SK-N-SH (cell line): ENCODE measurements around the gene TBC1D2. TPM values are rescaled to one million over a fixed set of nuclear protein-coding genes. Genes with fewer than 3 reads are reported as not detected.

ENCODE experiments used
- CTCF ChIA-PET: fragments of 300-600, 350-600 bp; formaldehyde crosslinking; extraction: SDS; loops from one replicate; lab custom pipeline; 2021; lab: Yijun Ruan, JAX
- POLR2A ChIA-PET: fragments of 350-600 bp; sonication (Branson Sonifier 250); formaldehyde crosslinking; extraction: SDS; loops from one replicate; lab custom pipeline; 2020; ENCODE audit warnings: antibody characterized with exemption, inconsistent platforms; lab: Yijun Ruan, JAX
- DNase-seq: peaks from one replicate; pipeline ENCODE4 v3.0.0; 2012
- H2AFZ ChIP-seq: fragments of 200-600 bp; sonication (generic); 2 replicates; pipeline ENCODE4 v1.8.1; 2016; ENCODE audit warnings: antibody characterized with exemption, mild to moderate bottlenecking, low read depth
- H3F3A ChIP-seq: fragments of 200-600 bp; sonication (generic); replicated peaks from 2 replicates; pipeline ENCODE3; 2016; ENCODE audit warnings: antibody characterized with exemption, mild to moderate bottlenecking; ENCODE audit not compliant: insufficient read depth
- H3K27ac ChIP-seq, 2 experiments: fragments of 200-500 bp in 1 of 2; fragments of 200-600 bp in 1 of 2; sonication (Bioruptor generic) in 1 of 2; sonication (generic), shearing (Covaris generic) in 1 of 2; 2 replicates each; pipeline versions ENCODE4 v1.5.1 to v1.6.1; 2014 to 2016; ENCODE audit warnings: low read depth in 2 of 2, inconsistent platforms in 1 of 2, low read length in 1 of 2, mild to moderate bottlenecking in 1 of 2, mixed read lengths in 1 of 2
- H3K27me3 ChIP-seq: fragments of 200-600 bp; sonication (generic), shearing (Covaris generic); 2 replicates; pipeline ENCODE4 v1.6.1; 2016; ENCODE audit warnings: mixed run types; ENCODE audit not compliant: insufficient read depth
- H3K36me3 ChIP-seq, 2 experiments: fragments of 200-500 bp in 1 of 2; fragments of 200-600 bp in 1 of 2; sonication (Bioruptor generic) in 1 of 2; sonication (generic) in 1 of 2; replicated peaks in 1 of 2; 2 replicates each; pipeline versions ENCODE3 to v1.5.1; 2014 to 2016; ENCODE audit warnings: low read length in 1 of 2, mild to moderate bottlenecking in 1 of 2; ENCODE audit not compliant: insufficient read depth in 2 of 2, control insufficient read depth in 1 of 2
- H3K4me1 ChIP-seq, 2 experiments: fragments of 200-500 bp in 1 of 2; fragments of 200-600 bp in 1 of 2; sonication (Bioruptor generic) in 1 of 2; sonication (generic), shearing (Covaris generic) in 1 of 2; 2 replicates each; pipeline versions ENCODE4 v1.5.1 to v1.6.1; 2014 to 2016; ENCODE audit warnings: low read depth in 1 of 2, low read length in 1 of 2, mixed run types in 1 of 2; ENCODE audit not compliant: insufficient read depth in 2 of 2, control insufficient read depth in 1 of 2
- H3K4me2 ChIP-seq: fragments of 200-600 bp; sonication (generic), shearing (Covaris generic); 2 replicates; pipeline ENCODE4 v1.6.1; 2017; ENCODE audit warnings: mixed run types
- H3K4me3 ChIP-seq, 2 experiments: fragments of 200-500 bp in 1 of 2; fragments of 200-600 bp in 1 of 2; sonication (Bioruptor generic) in 1 of 2; sonication (generic), shearing (Covaris generic) in 1 of 2; 2 replicates each; pipeline versions ENCODE4 v1.5.1 to v1.8.1; 2014 to 2016; ENCODE audit warnings: low read depth in 2 of 2, inconsistent platforms in 1 of 2, low read length in 1 of 2, mild to moderate bottlenecking in 1 of 2, mixed read lengths in 1 of 2, moderate library complexity in 1 of 2
- H3K79me2 ChIP-seq: fragments of 200-600 bp; sonication (generic); 2 replicates; pipeline ENCODE4 v1.8.1; 2017; ENCODE audit warnings: mild to moderate bottlenecking; ENCODE audit not compliant: insufficient read depth
- H3K9ac ChIP-seq: fragments of 200-600 bp; sonication (generic); 2 replicates; pipeline ENCODE4 v1.6.1; 2017; ENCODE audit warnings: mixed run types
- H3K9me2 ChIP-seq: fragments of 200-600 bp; sonication (generic); 2 replicates; pipeline ENCODE4 v1.6.1; 2017; ENCODE audit warnings: mixed run types
- H3K9me3 ChIP-seq: fragments of 200-600 bp; sonication (generic); 2 replicates; pipeline ENCODE4 v1.6.1; 2017; ENCODE audit warnings: mixed run types, mild to moderate bottlenecking, moderate library complexity
- H4K20me1 ChIP-seq: fragments of 200-600 bp; sonication (generic); 2 replicates; pipeline ENCODE4 v1.6.1; 2017; ENCODE audit warnings: mild to moderate bottlenecking, mixed run types; ENCODE audit not compliant: insufficient read depth
- CHD2 ChIP-seq: fragments of 150-350 bp; IDR thresholded peaks from 2 replicates; pipeline ENCODE4 v1.6.1; 2018; ENCODE audit warnings: low read length; ENCODE audit not compliant: partially characterized antibody
- CTCF ChIP-seq: fragments of 200-600 bp; sonication (generic); IDR thresholded peaks from 2 replicates; pipeline ENCODE4 v1.6.1; 2017; ENCODE audit warnings: antibody characterized with exemption, mild to moderate bottlenecking, moderate library complexity
- FOSL2 ChIP-seq: IDR thresholded peaks from 2 replicates; pipeline ENCODE4 v1.4.0; 2012; ENCODE audit warnings: low read depth, mild to moderate bottlenecking, moderate library complexity, borderline replicate concordance
- FOXJ3 ChIP-seq: sonication (generic); formaldehyde crosslinking; IDR thresholded peaks from 2 replicates; pipeline ENCODE4 v1.5.1; 2020; ENCODE audit warnings: mild to moderate bottlenecking, missing genetic modification reagents
- FOXM1 ChIP-seq: IDR thresholded peaks from 2 replicates; pipeline ENCODE4 v1.4.0; 2012; ENCODE audit warnings: low read depth, mild to moderate bottlenecking
- GABPA ChIP-seq: IDR thresholded peaks from 2 replicates; pipeline ENCODE4 v1.4.0; 2012; ENCODE audit warnings: low read depth, mild to moderate bottlenecking
- JUND ChIP-seq: IDR thresholded peaks from 2 replicates; pipeline ENCODE4 v1.4.0; 2012
- MXI1 ChIP-seq: IDR thresholded peaks from 2 replicates; pipeline ENCODE4 v1.6.1; 2012; ENCODE audit warnings: mild to moderate bottlenecking, low read depth, low read length, improper control_type of control experiment
- RAD21 ChIP-seq: IDR thresholded peaks from 2 replicates; pipeline ENCODE4 v1.6.1; 2012; ENCODE audit warnings: mild to moderate bottlenecking, low read length
- RCOR1 ChIP-seq: fragments of 150-350 bp; IDR thresholded peaks from 2 replicates; pipeline ENCODE4 v1.6.1; 2017; ENCODE audit warnings: antibody characterized with exemption, low read length
- REST ChIP-seq: IDR thresholded peaks from 2 replicates; pipeline ENCODE4 v1.6.1; 2012; ENCODE audit warnings: mild to moderate bottlenecking, low read depth, low read length, moderate library complexity
- RXRA ChIP-seq: IDR thresholded peaks from 2 replicates; pipeline ENCODE4 v1.4.0; 2012; ENCODE audit warnings: low read depth, mild to moderate bottlenecking, borderline replicate concordance
- SMC3 ChIP-seq: IDR thresholded peaks from 2 replicates; pipeline ENCODE4 v1.6.1; 2012; ENCODE audit warnings: low read depth, low read length, improper control_type of control experiment
- USF2 ChIP-seq: fragments of 150-350 bp; IDR thresholded peaks from 2 replicates; pipeline ENCODE4 v1.6.1; 2017; ENCODE audit warnings: antibody characterized with exemption, low read length, low read depth, borderline replicate concordance
- ZBTB33 ChIP-seq: IDR thresholded peaks from 2 replicates; pipeline ENCODE4 v1.4.0; 2012; ENCODE audit warnings: low read depth, borderline replicate concordance
- WGBS: methylation state at CpG from one replicate; pipeline ENCODE4 v1.1.6; 2017; ENCODE audit warnings: low lambda C conversion rate; 5-methylcytosine and 5-hydroxymethylcytosine counted together
- polyA plus RNA-seq, 3 experiments: library from polyadenylated mRNA; depleted of rRNA; stranded (reverse); fragments of >200 nt; gene quantifications; 2 replicates each; pipeline ENCODE4 v1.2.3, GENCODE V29; 2012

Gene TBC1D2
- polyA plus RNA-seq, 1 of the 3 experiments (the other 2 are of a cell fraction), result 5.6 TPM

GRCh38 chr9:98249771-98250170 is 5.7 kb downstream of the TBC1D2 start:
- ChIA-PET POLR2A (no interaction called here), CTCF (interaction anchor here (1.5 kb wide), 1 partner anchor 8 kb away, joined by 7 read pairs; no protein-coding TSS in a partner anchor)
- no peak for DNase-seq
- H3K27ac ChIP-seq, result no peak overlapping the region
- H3K4me1 ChIP-seq, result peaks cover 1 to 11% of the 10 kb centered on the region in 2 experiments; a peak in 3 of 4 replicates
- H3K4me2 ChIP-seq, result no peak overlapping the region
- TF ChIP-seq CTCF (no peak), FOSL2 (no peak)
- peaks cover 9% of the 10 kb centered on the region for H3K79me2 ChIP-seq
- 82% methylated on average over 2 of the region's 2 CpGs for WGBS
- no peaks in the 10 kb centered on the region for H3K9me3 ChIP-seq
- no peaks in the 10 kb centered on the region for H3K9me2 ChIP-seq
- no peak overlapping the region for H3K4me3 ChIP-seq
- no peak overlapping the region for H2AFZ ChIP-seq
- H3K9ac ChIP-seq, result no peak overlapping the region
- no peaks in the 10 kb centered on the region for H4K20me1 ChIP-seq
- no peaks in the 10 kb centered on the region for H3K36me3 ChIP-seq
- H3F3A ChIP-seq, result peaks cover 3% of the 10 kb centered on the region
- H3K27me3 ChIP-seq, result no peaks in the 10 kb centered on the region

- no peaks in the 10 kb centered on the region for H4K20me1 ChIP-seq
- WGBS, result 85% methylated on average over 15 of the region's 16 CpGs
- H3K79me2 ChIP-seq, result peaks cover under 1% of the 10 kb centered on the region
- peaks cover 0 to 11% of the 10 kb centered on the region in 2 experiments; a peak in 3 of 4 replicates for H3K4me1 ChIP-seq
- no peak overlapping the region for H3K27ac ChIP-seq
- H3K4me2 ChIP-seq, result no peak overlapping the region
- H2AFZ ChIP-seq, result no peak overlapping the region
- peaks cover 3% of the 10 kb centered on the region for H3F3A ChIP-seq
- POLR2A ChIA-PET, result interaction anchor here (0.5 kb wide), 1 partner anchor 39 kb away, joined by 9 read pairs; no protein-coding TSS in a partner anchor
- DNase-seq, result no peak
- H3K27me3 ChIP-seq, result no peaks in the 10 kb centered on the region
- no peak overlapping the region for H3K9ac ChIP-seq
- H3K9me2 ChIP-seq, result no peaks in the 10 kb centered on the region
- H3K36me3 ChIP-seq, result no peaks in the 10 kb centered on the region
- no peak overlapping the region for H3K4me3 ChIP-seq
- TF ChIP-seq SMC3 (no peak), FOXM1 (no peak), ZBTB33 (no peak), CHD2 (no peak), RXRA (no peak), JUND (no peak), REST (no peak), GABPA (no peak), RAD21 (no peak), MXI1 (no peak), FOXJ3 (no peak), USF2 (no peak), CTCF (no peak), RCOR1 (no peak)
- TF ChIP-seq, all 33 proteins: peak for 0
- CTCF ChIA-PET, result interaction anchor here (0.7 to 2.3 kb wide), 2 partner anchors 20 to 44 kb away, joined by 4 to 6 read pairs; no protein-coding TSS in a partner anchor
- H3K9me3 ChIP-seq, result no peaks in the 10 kb centered on the region
Measured at GRCh38 chr9:98248737-98249474, 6.5 kb downstream of the TBC1D2 start.
